IMR-90 (cell line): ENCODE data around the gene IGSF3. TPM values are rescaled to one million over a fixed set of nuclear protein-coding genes. Genes with fewer than 3 reads are reported as not detected.

Source experiments
- ATAC-seq: fragments of 200-7000 bp; cut with Tn5 transposase; 2 replicates; pipeline ENCODE4 v1.9.1; 2020; ENCODE audit warnings: low read depth, mild to moderate bottlenecking, moderate library complexity
- BruUV-seq: library from RNA; stranded (reverse); fragments of 400-500 nt; replicated peaks from 2 replicates; lab custom pipeline; 2021; lab: Mats Ljungman, UMichigan
- CTCF ChIA-PET: fragments of 300-600 bp; formaldehyde crosslinking; extraction: SDS; loops from one replicate; lab custom pipeline; 2021; ENCODE audit warnings: antibody characterized with exemption; lab: Yijun Ruan, JAX
- POLR2A ChIA-PET: fragments of 300-600 bp; sonication (Branson Sonifier 250); formaldehyde crosslinking; loops from one replicate; lab custom pipeline; 2022; ENCODE audit warnings: antibody characterized with exemption; ENCODE audit not compliant: unreplicated experiment; lab: Charles Lee
- DNase-seq: peaks from one replicate; pipeline ENCODE4 v3.0.0; 2013
- H2AFZ ChIP-seq: replicated peaks from 2 replicates; pipeline ENCODE3; 2013; ENCODE audit warnings: low read length, mild to moderate bottlenecking; ENCODE audit not compliant: poor library complexity
- H2AK5ac ChIP-seq: 2 replicates; pipeline ENCODE4 v1.6.1; 2013; ENCODE audit warnings: low read depth, low read length, inconsistent platforms
- H2AK9ac ChIP-seq: replicated peaks from 2 replicates; pipeline ENCODE3; 2013; ENCODE audit warnings: mild to moderate bottlenecking, low read depth, low read length, moderate library complexity; ENCODE audit not compliant: poor library complexity
- H2BK120ac ChIP-seq: 2 replicates; pipeline ENCODE4 v1.6.1; 2013; ENCODE audit warnings: low read depth, low read length, inconsistent platforms
- H2BK15ac ChIP-seq: 3 replicates; pipeline ENCODE4 v1.6.1; 2013; ENCODE audit warnings: low read depth, low read length, inconsistent platforms
- H2BK20ac ChIP-seq: 2 replicates; pipeline ENCODE4 v1.6.1; 2013; ENCODE audit warnings: low read depth, mild to moderate bottlenecking, inconsistent platforms, low read length, moderate library complexity
- H2BK5ac ChIP-seq: 2 replicates; pipeline ENCODE4 v1.6.1; 2013; ENCODE audit warnings: mild to moderate bottlenecking, low read depth, low read length, inconsistent platforms; ENCODE audit not compliant: poor library complexity, severe bottlenecking
- H3K14ac ChIP-seq: replicated peaks from 2 replicates; pipeline ENCODE4 v1.6.1; 2013; ENCODE audit warnings: low read depth, low read length, inconsistent platforms
- H3K18ac ChIP-seq: 2 replicates; pipeline ENCODE4 v1.6.1; 2013; ENCODE audit warnings: low read depth, low read length, control low read depth
- H3K23ac ChIP-seq: 2 replicates; pipeline ENCODE4 v1.6.1; 2013; ENCODE audit warnings: low read depth, low read length, inconsistent platforms
- H3K27ac ChIP-seq: 2 replicates; pipeline ENCODE4 v1.5.1; 2013; ENCODE audit warnings: mild to moderate bottlenecking, control low read depth, low read length; ENCODE audit not compliant: insufficient read depth
- H3K27me3 ChIP-seq: 2 replicates; pipeline ENCODE4 v1.6.1; 2013; ENCODE audit warnings: low read length; ENCODE audit not compliant: control insufficient read depth, insufficient read depth
- H3K36me3 ChIP-seq: 2 replicates; pipeline ENCODE4 v1.6.1; 2013; ENCODE audit warnings: low read length, mixed read lengths; ENCODE audit not compliant: control insufficient read depth, insufficient read depth
- H3K4ac ChIP-seq: 2 replicates; pipeline ENCODE4 v1.6.1; 2013; ENCODE audit warnings: low read depth, low read length, inconsistent platforms
- H3K4me1 ChIP-seq: 2 replicates; pipeline ENCODE4 v1.6.1; 2013; ENCODE audit warnings: low read length, mixed read lengths; ENCODE audit not compliant: control insufficient read depth, insufficient read depth
- H3K4me2 ChIP-seq: 2 replicates; pipeline ENCODE4 v1.6.1; 2013; ENCODE audit warnings: low read depth, mild to moderate bottlenecking, control low read depth, low read length, moderate library complexity
- H3K4me3 ChIP-seq: 2 replicates; pipeline ENCODE4 v1.5.1; 2013; ENCODE audit warnings: low read depth, mild to moderate bottlenecking, control low read depth, low read length, moderate library complexity; ENCODE audit not compliant: insufficient read depth
- H3K56ac ChIP-seq: 2 replicates; pipeline ENCODE4 v1.6.1; 2013; ENCODE audit warnings: low read length, inconsistent platforms; ENCODE audit not compliant: insufficient read depth; ENCODE audit errors: extremely low read depth
- H3K79me1 ChIP-seq, 2 experiments: 2 replicates each; pipeline ENCODE4 v1.6.1; 2013; ENCODE audit warnings: low read length in 2 of 2, inconsistent platforms in 1 of 2, low read depth in 1 of 2
- H3K9ac ChIP-seq: 2 replicates; pipeline ENCODE4 v1.6.1; 2013; ENCODE audit warnings: low read depth, low read length, control low read depth
- H3K9me1 ChIP-seq: 2 replicates; pipeline ENCODE4 v1.6.1; 2013; ENCODE audit warnings: low read length, inconsistent platforms; ENCODE audit not compliant: insufficient read depth
- H3K9me3 ChIP-seq: 2 replicates; pipeline ENCODE4 v1.6.1; 2013; ENCODE audit warnings: low read length; ENCODE audit not compliant: control insufficient read depth, insufficient read depth
- H4K20me1 ChIP-seq: 2 replicates; pipeline ENCODE4 v1.6.1; 2013; ENCODE audit warnings: low read length, inconsistent platforms; ENCODE audit not compliant: insufficient read depth
- H4K5ac ChIP-seq: 2 replicates; pipeline ENCODE4 v1.6.1; 2013; ENCODE audit warnings: mild to moderate bottlenecking, low read depth, low read length, control low read depth
- H4K8ac ChIP-seq, 2 experiments: 2 replicates each; pipeline ENCODE4 v1.6.1; 2013; ENCODE audit warnings: low read depth in 2 of 2, low read length in 2 of 2, control low read depth in 1 of 2, inconsistent platforms in 1 of 2
- H4K91ac ChIP-seq: 2 replicates; pipeline ENCODE4 v1.6.1; 2013; ENCODE audit warnings: low read depth, low read length, inconsistent platforms; ENCODE audit not compliant: insufficient read depth
- BHLHE40 ChIP-seq: fragments of 150-350 bp; IDR thresholded peaks from 2 replicates; pipeline ENCODE4 v1.6.1; 2016; ENCODE audit warnings: mild to moderate bottlenecking, low read depth, low read length
- CEBPB ChIP-seq: IDR thresholded peaks from 2 replicates; pipeline ENCODE4 v1.6.1; 2012; ENCODE audit warnings: low read depth, low read length, improper control_type of control experiment
- CHD1 ChIP-seq: IDR thresholded peaks from 2 replicates; pipeline ENCODE4 v1.6.1; 2012; ENCODE audit warnings: low read depth, low read length, improper control_type of control experiment
- ELK1 ChIP-seq: fragments of 150-350 bp; IDR thresholded peaks from 2 replicates; pipeline ENCODE4 v1.6.1; 2016; ENCODE audit warnings: low read depth, mild to moderate bottlenecking, low read length, moderate library complexity, borderline replicate concordance
- FOS ChIP-seq: fragments of 150-350 bp; IDR thresholded peaks from 2 replicates; pipeline ENCODE4 v1.6.1; 2016; ENCODE audit warnings: low read depth, low read length
- MAFK ChIP-seq: IDR thresholded peaks from 2 replicates; pipeline ENCODE4 v1.6.1; 2012; ENCODE audit warnings: low read depth, low read length, improper control_type of control experiment
- MAZ ChIP-seq: IDR thresholded peaks from 2 replicates; pipeline ENCODE4 v1.6.1; 2012; ENCODE audit warnings: low read depth, mild to moderate bottlenecking, low read length, improper control_type of control experiment, moderate library complexity, borderline replicate concordance
- NFE2L2 ChIP-seq: fragments of 150-350 bp; IDR thresholded peaks from 2 replicates; pipeline ENCODE4 v1.6.1; 2016; ENCODE audit warnings: low read depth, mild to moderate bottlenecking, low read length
- POLR2A ChIP-seq: IDR thresholded peaks from 2 replicates; pipeline ENCODE4 v1.6.1; 2012; ENCODE audit warnings: mild to moderate bottlenecking, low read depth, low read length
- RAD21 ChIP-seq: IDR thresholded peaks from 2 replicates; pipeline ENCODE4 v1.6.1; 2012; ENCODE audit warnings: low read length, improper control_type of control experiment
- RCOR1 ChIP-seq: IDR thresholded peaks from 2 replicates; pipeline ENCODE4 v1.6.1; 2012; ENCODE audit warnings: mild to moderate bottlenecking, low read length, improper control_type of control experiment; ENCODE audit not compliant: insufficient replicate concordance
- RFX5 ChIP-seq: IDR thresholded peaks from 2 replicates; pipeline ENCODE4 v1.8.0; 2012; ENCODE audit warnings: low read depth, mild to moderate bottlenecking, low read length, moderate library complexity
- SMC3 ChIP-seq: fragments of 150-350 bp; IDR thresholded peaks from 2 replicates; pipeline ENCODE4 v1.6.1; 2016; ENCODE audit warnings: low read depth, mild to moderate bottlenecking, antibody characterized with exemption, low read length, moderate library complexity
- WGBS, 2 experiments: methylation state at CpG; one replicate each; pipeline versions ENCODE4 v1.1.5 to v1.1.7; 2013; ENCODE audit warnings: missing lambda C conversion rate in 2 of 2; ENCODE audit not compliant: insufficient read length in 1 of 2; ENCODE audit errors: extremely low coverage in 2 of 2; 5-methylcytosine and 5-hydroxymethylcytosine counted together
- dilution Hi-C: fragments of 300-500 bp; cut with HindIII; formaldehyde crosslinking; loops from one replicate; pipeline ENCODE4 v1.14.3; 2018; ENCODE audit warnings: low sequenced_read_pairs; ENCODE audit not compliant: unreplicated experiment
- in situ Hi-C: fragments of 300-500 bp; cut with MboI; formaldehyde crosslinking; loops from 3 replicates; pipeline ENCODE4 v1.14.3; 2019; ENCODE audit warnings: low sequenced_read_pairs, inconsistent platforms, mixed read lengths
- intact Hi-C: fragments of 100-400 bp; cut with micrococcal nuclease; formaldehyde crosslinking; loops from 2 replicates; pipeline ENCODE4 v1.10.0; 2022
- polyA plus RNA-seq, 3 experiments: library from polyadenylated mRNA; depleted of rRNA; stranded (reverse); fragments of >200 nt; gene quantifications; 2 replicates each; pipeline ENCODE4 v1.2.3, GENCODE V29; 2012; ENCODE audit warnings: low replicate concordance in 1 of 3
- total RNA-seq: library from RNA; depleted of rRNA; stranded (reverse); fragments of >200 nt; gene quantifications from 2 replicates; pipeline ENCODE4 v1.2.3, GENCODE V29; 2012
- TF ChIP-seq, protein P1 (sequence below): fragments of 150-350 bp; IDR thresholded peaks from 2 replicates; pipeline ENCODE4 v1.6.1; 2017; ENCODE audit warnings: mild to moderate bottlenecking, antibody characterized with exemption, low read length, low read depth

IGSF3 gene
- total and polyA plus RNA-seq, 2 of the 4 experiments (the other 2 are of a cell fraction), result under 0.01 to 0.02 TPM

GRCh38 chr1:116572099-116572498, 95.4 kb downstream of the IGSF3 start (continued):
- TF ChIP-seq BHLHE40, result no peak
- TF ChIP-seq POLR2A, result no peak
- no peak for TF ChIP-seq MAFK
- TF ChIP-seq CHD1, result no peak
- no peak for TF ChIP-seq RFX5

DNA sequence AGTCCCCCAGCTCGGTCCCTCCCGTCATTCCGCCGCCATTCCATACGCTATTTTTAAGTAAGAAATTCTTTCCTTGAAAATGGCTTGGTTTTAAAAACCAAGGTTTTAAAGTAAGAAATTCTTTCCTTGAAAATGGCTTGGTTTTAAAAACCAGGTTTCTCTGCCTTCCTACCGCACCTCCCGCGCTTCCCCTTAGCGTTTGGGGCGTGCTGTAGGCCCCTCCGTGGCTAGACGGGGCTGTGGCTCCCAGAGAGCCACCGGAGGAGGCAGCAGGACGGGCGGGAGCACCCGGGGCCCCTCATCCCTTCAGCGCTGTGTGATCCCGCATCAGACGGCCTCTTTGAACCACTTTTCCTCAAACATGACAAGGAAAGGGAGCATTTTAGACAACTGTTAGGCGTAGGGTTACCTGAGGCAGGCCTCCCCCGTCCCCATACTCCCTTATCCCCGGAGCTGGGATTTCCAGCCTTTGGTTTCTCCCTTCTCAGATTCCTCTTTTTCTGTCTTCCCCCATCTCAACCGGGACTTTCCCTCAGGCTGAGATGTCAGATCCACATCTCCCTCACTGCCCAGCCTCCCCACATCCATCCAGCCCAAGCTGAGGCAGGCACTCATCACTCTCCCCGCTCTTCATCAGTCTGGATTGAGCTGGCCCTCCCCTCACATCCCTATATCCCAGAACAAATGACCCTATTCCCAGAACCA, 96.2 kb downstream of the IGSF3 start:
- Histone ChIP-seq H2BK20ac (no peak overlapping the region), H3K14ac (peak overlapping the region; percentile 57; the same call in 1 of the 2 replicates), H2BK15ac (no peak overlapping the region), H3K23ac (peak overlapping the region; percentile 52; the same call in 1 of the 2 replicates), H3K27me3 (peaks cover 12% of the 10 kb centered on the region), H3K36me3 (no peaks in the 10 kb centered on the region), H3K4me1 (peaks cover 2% of the 10 kb centered on the region; the same call in 1 of the 2 replicates), H3K4me3 (peak overlapping the region; percentile 80), H3K9ac (peak overlapping the region; percentile 65), H3K4me2 (peak overlapping the region; percentile 90), H3K27ac (peak overlapping the region; percentile 23; the same call in 1 of the 2 replicates), H3K9me3 (no peaks in the 10 kb centered on the region), H4K8ac (peak overlapping the region; percentile 39 to 61; a peak in 2 of 4 replicates), H3K18ac (no peak overlapping the region), H2AK9ac (no peak overlapping the region), H2AK5ac (0 out of 2 replicates have a peak overlapping the region, but pooled peaks have one; percentile 3), H3K56ac (no peak overlapping the region), H2AFZ (peak overlapping the region; percentile 97), H3K4ac (peak overlapping the region; percentile 20; the same call in 1 of the 2 replicates), H3K9me1 (peaks cover 5% of the 10 kb centered on the region; the same call in 1 of the 2 replicates), H2BK5ac (no peak overlapping the region), H4K5ac (peak overlapping the region; percentile 39; the same call in 1 of the 2 replicates), H4K20me1 (no peaks in the 10 kb centered on the region), H2BK120ac (no peak overlapping the region; the same call in 1 of the 2 replicates), H4K91ac (no peak overlapping the region), H3K79me1 (no peaks in the 10 kb centered on the region)
- 17% methylated on average over 12 of the region's 24 CpGs; no CpG with 5 or more reads in 1 of the 2 experiments for WGBS, 2 experiments
- no peak for ATAC-seq
- dilution Hi-C loops, result no loop called here
- TF ChIP-seq ELK1 (no peak), NFE2L2 (no peak), CHD1 (no peak), RAD21 (no peak), POLR2A (no peak), SMC3 (no peak), MAZ (no peak), MAFK (no peak), RFX5 (no peak), CEBPB (no peak), FOS (no peak), BHLHE40 (no peak), RCOR1 (no peak)
- TF ChIP-seq, protein P1, sequence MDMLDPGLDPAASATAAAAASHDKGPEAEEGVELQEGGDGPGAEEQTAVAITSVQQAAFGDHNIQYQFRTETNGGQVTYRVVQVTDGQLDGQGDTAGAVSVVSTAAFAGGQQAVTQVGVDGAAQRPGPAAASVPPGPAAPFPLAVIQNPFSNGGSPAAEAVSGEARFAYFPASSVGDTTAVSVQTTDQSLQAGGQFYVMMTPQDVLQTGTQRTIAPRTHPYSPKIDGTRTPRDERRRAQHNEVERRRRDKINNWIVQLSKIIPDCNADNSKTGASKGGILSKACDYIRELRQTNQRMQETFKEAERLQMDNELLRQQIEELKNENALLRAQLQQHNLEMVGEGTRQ, result no peak
- BruUV-seq, result no TSS peak
- ChIA-PET POLR2A (no interaction called here), CTCF (interaction anchor here (1.2 kb wide), 1 partner anchor 9 kb away, joined by 3 read pairs; no protein-coding TSS in a partner anchor)
- intact Hi-C loops, result loop anchor here (10.0 kb wide), 1 partner anchor 437 kb away; no protein-coding TSS in a partner anchor
- DNase-seq, result no peak
- in situ Hi-C loops, result no loop called here
